Nephron progenitor cell (in vitro differentiated cells): ENCODE data around the gene TSPO.

Experiments
- DNase-seq: peaks from one replicate; pipeline ENCODE4 v3.0.0; 2021
- H3K27ac Mint-ChIP-seq: 2 replicates; pipeline ENCODE4 v1.8.0; 2021; ENCODE audit warnings: mild to moderate bottlenecking, moderate library complexity, mixed read lengths
- H3K27me3 Mint-ChIP-seq: 2 replicates; pipeline ENCODE4 v1.8.0; 2021; ENCODE audit warnings: mild to moderate bottlenecking, low read depth, mixed read lengths; ENCODE audit not compliant: poor library complexity
- H3K36me3 Mint-ChIP-seq: 2 replicates; pipeline ENCODE4 v1.8.0; 2021; ENCODE audit warnings: low read depth, mixed read lengths
- H3K4me1 Mint-ChIP-seq: 2 replicates; pipeline ENCODE4 v1.8.0; 2021; ENCODE audit warnings: mixed read lengths
- H3K4me3 Mint-ChIP-seq: 2 replicates; pipeline ENCODE4 v1.8.0; 2021; ENCODE audit warnings: mild to moderate bottlenecking, moderate library complexity, mixed read lengths
- H3K9me3 Mint-ChIP-seq: 2 replicates; pipeline ENCODE4 v1.8.0; 2021; ENCODE audit warnings: mild to moderate bottlenecking, moderate library complexity, mixed read lengths
- TF ChIP-seq, protein P1 (sequence below): fragments of 200-600 bp; sonication (generic); IDR thresholded peaks from 2 replicates; pipeline ENCODE4 v1.5.0; 2021; ENCODE audit warnings: antibody characterized with exemption

Gene TSPO

GRCh38 chr22:43118024-43118849 lies 33.1 kb upstream of the TSPO start:
- Mint-ChIP-seq H3K27me3 (peaks cover 40% of the 10 kb centered on the region), H3K4me1 (peaks cover 19% of the 10 kb centered on the region), H3K36me3 (no peaks in the 10 kb centered on the region), H3K27ac (peak overlapping the region; percentile 25), H3K9me3 (no peaks in the 10 kb centered on the region), H3K4me3 (no peak overlapping the region)
- TF ChIP-seq, protein P1, sequence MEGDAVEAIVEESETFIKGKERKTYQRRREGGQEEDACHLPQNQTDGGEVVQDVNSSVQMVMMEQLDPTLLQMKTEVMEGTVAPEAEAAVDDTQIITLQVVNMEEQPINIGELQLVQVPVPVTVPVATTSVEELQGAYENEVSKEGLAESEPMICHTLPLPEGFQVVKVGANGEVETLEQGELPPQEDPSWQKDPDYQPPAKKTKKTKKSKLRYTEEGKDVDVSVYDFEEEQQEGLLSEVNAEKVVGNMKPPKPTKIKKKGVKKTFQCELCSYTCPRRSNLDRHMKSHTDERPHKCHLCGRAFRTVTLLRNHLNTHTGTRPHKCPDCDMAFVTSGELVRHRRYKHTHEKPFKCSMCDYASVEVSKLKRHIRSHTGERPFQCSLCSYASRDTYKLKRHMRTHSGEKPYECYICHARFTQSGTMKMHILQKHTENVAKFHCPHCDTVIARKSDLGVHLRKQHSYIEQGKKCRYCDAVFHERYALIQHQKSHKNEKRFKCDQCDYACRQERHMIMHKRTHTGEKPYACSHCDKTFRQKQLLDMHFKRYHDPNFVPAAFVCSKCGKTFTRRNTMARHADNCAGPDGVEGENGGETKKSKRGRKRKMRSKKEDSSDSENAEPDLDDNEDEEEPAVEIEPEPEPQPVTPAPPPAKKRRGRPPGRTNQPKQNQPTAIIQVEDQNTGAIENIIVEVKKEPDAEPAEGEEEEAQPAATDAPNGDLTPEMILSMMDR, result no peak
- DNase-seq, result peak; percentile 25

DNA sequence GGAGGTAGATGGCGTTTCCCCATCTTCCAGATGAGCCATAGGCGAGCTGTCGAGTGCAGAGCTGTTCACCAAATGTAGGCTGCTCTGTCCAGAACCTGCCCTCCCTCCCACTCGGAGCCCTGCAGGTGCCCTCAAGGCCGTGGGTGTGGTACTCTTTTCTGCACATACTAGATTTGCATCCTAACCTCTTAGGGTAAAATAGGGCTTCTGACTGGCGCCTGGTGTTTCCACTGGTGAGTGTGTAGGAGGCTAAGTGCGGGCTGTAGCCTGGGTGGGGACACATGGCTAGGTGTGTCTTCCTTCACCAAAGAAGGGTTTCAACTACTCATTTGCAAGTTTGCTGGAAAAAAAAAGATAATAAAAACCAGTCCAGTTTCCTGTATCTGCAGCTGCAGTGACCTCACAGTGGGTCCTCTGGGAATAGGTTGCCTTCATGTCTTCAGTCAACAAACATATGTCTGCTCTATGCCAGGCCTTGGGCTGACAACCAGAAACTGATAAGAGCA lies 32.4 kb upstream of the TSPO start:
- peaks cover 35% of the 10 kb centered on the region for H3K27me3 Mint-ChIP-seq
- H3K9me3 Mint-ChIP-seq, result no peaks in the 10 kb centered on the region
- no peak for DNase-seq
- peaks cover 13% of the 10 kb centered on the region for H3K4me1 Mint-ChIP-seq
- H3K27ac Mint-ChIP-seq, result peak overlapping the region; percentile 22
- no peak overlapping the region for H3K4me3 Mint-ChIP-seq
- TF ChIP-seq, protein P1, result no peak
- no peaks in the 10 kb centered on the region for H3K36me3 Mint-ChIP-seq

DNA sequence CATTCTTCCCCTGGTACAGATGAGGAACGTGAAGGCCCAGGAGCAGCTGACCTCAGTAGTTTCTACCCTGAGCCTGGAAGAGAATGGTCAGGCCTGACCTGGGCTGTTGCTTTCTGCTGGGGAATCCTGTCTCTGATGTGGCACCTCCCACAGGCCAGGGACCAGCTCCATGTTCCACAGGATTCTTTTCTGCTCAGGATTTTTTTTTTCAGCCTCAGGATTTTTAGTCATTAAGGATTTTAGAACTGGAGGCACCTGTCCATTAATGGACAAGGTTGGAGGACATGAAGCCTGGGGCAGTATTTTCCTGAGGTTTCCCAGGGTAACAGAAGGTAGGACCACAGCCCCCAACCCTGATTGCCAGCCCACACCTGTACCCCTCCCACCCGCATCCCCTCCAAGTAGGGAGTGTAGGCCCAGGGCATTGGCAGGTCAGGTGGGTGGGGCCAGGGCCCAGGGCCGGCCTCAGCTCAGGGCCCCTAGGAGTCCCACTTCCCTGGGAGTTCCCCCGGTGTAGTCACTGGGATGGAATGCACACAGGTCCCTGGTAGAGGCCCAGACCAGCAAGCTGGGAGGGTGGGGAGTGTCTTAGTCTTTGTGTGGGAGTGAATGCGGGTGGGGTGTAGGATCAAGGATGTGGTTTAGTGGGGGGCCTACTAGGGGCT lies 24.7 kb upstream of the TSPO start:
- no peaks in the 10 kb centered on the region for H3K9me3 Mint-ChIP-seq
- no peaks in the 10 kb centered on the region for H3K36me3 Mint-ChIP-seq
- peaks cover 12% of the 10 kb centered on the region for H3K4me1 Mint-ChIP-seq
- H3K4me3 Mint-ChIP-seq, result no peak overlapping the region
- TF ChIP-seq, protein P1, result no peak
- H3K27me3 Mint-ChIP-seq, result peaks cover 11% of the 10 kb centered on the region
- no peak overlapping the region for H3K27ac Mint-ChIP-seq
- DNase-seq, result no peak

- no peaks in the 10 kb centered on the region for H3K9me3 Mint-ChIP-seq
- H3K27me3 Mint-ChIP-seq, result peaks cover 11% of the 10 kb centered on the region
- H3K27ac Mint-ChIP-seq, result no peak overlapping the region
- no peak overlapping the region for H3K4me3 Mint-ChIP-seq
- DNase-seq, result no peak
- H3K36me3 Mint-ChIP-seq, result no peaks in the 10 kb centered on the region
- H3K4me1 Mint-ChIP-seq, result peaks cover 12% of the 10 kb centered on the region
- TF ChIP-seq, protein P1, result no peak
Measured at GRCh38 chr22:43127166-43127908, 24.0 kb upstream of the TSPO start.

DNA sequence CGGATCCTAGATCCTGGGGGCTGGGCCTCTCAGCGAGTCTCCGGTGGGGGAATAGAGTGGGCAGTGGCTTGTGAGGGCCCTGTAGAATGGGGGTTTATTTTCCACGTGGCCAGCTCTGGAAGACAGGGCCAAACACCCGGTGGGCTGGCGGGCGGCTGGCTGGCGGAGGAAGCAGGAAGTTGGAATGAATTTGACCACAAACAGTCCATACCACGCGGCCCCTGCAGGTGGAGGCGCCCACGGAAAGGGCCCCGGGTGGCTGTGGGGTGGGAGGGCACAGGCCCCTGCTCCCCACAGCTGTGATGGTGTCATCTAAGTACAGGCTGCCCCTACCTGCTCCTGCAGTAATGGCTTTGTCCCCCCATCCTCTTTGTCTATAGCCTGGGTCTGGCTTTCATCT lies 23.2 kb upstream of the TSPO start:
- H3K9me3 Mint-ChIP-seq, result no peaks in the 10 kb centered on the region

More for the DNA sequence above, 23.2 kb upstream of the TSPO start:
- Mint-ChIP-seq H3K4me3 (no peak overlapping the region), H3K36me3 (peaks cover 1% of the 10 kb centered on the region), H3K27me3 (peaks cover 8% of the 10 kb centered on the region), H3K27ac (peak overlapping the region; percentile 52), H3K4me1 (peaks cover 12% of the 10 kb centered on the region)
- DNase-seq, result no peak
- TF ChIP-seq, protein P1, result no peak
